DMS53 treated with DMSO at 0.1 percent for 48 hours (cell line): ENCODE results near the gene CCDC82.

ENCODE experiments used
- DNase-seq: peaks from one replicate; lab custom pipeline; 2025; ENCODE audit not compliant: unreplicated experiment; lab: John Stamatoyannopoulos, UW

Gene CCDC82

GRCh38 chr11:96329855-96330510 lies 59.7 kb downstream of the CCDC82 start:
- DNase-seq, result no peak

DNA sequence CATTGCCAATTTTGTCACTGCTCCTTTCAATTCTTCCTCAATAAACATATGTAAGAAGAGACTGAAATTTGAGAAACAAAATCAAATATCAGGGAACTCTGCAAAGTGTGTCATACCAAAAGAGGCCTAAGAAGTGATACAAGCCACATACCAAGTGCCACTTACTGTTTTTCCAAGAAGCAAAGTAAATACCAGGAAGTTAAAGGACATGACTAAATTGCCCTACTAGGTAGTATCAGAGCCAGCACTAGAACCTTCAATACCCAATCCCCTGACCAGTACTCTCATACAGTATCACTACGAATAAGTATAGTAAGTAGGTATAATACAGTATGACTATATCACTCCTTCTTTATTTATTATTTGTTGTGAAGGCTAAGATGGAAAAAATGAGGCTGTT lies 60.3 kb downstream of the CCDC82 start:
- no peak for DNase-seq

DNA sequence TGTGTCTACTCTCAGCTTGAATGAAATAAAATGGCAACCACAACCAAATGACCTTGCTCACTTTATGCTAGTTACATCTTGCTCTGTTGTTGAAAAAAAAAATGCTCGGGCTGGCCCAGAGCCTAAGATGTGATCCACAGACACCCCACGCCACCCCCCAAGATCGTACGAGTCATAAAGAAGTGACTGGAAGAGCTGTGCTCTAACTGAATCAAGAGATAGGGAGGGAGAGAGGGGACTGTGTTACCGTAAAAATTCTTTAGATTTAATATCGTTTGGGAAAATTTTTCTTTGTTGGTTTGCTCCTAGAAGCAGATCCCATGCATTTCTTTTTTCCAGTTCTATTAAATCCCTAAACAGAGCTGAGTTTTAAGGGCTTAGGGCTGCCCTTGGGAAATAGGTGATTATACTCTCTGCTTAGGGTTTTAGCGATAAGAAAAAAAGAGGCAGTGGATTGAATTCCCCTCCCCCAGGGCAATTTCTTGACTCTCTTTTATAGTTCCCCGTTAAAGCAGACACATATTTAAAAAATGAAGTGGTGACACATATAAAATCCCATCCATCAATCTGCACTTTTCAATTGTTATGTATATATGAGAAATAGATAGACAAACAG lies 61.2 kb downstream of the CCDC82 start:
- no peak for DNase-seq

DNA sequence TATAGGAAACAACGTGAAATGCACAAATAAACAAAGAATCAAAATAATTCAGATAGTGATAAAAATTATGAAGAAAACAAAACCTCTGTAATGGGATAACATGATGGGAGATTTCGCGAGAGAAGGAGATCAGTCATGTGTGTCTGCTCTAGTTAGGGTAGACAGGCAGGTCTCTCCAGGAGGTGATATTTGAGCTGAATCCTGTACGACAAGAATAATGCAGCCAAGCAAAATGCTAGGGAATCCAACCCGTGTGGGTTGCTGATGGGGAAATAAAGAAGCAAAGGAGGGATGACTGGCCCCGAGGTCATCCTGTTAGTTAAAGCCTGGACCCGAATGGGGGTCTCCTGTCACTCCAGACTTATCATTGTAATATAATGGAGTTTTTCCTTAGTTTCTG lies 62.8 kb downstream of the CCDC82 start:
- no peak for DNase-seq

GRCh38 chr11:96324912-96325311 lies 64.8 kb downstream of the CCDC82 start:
- DNase-seq, result no peak

DNA sequence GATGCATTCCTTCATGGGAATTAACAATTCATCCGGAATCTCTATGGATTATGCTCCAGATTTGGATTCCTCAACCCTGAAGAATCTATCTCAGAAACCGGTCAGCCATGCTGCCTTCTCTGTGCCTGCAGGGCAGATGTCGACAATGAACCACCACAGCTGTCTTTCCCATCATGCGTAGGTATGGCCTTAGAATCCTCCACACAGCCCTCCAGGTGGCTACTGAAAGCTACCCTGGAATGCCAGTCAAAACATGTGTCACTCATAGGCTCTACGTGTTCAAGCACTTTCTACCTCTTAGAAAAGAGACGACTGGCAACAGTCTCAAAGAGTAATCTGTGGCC lies 66.1 kb downstream of the CCDC82 start:
- no peak for DNase-seq

DNA sequence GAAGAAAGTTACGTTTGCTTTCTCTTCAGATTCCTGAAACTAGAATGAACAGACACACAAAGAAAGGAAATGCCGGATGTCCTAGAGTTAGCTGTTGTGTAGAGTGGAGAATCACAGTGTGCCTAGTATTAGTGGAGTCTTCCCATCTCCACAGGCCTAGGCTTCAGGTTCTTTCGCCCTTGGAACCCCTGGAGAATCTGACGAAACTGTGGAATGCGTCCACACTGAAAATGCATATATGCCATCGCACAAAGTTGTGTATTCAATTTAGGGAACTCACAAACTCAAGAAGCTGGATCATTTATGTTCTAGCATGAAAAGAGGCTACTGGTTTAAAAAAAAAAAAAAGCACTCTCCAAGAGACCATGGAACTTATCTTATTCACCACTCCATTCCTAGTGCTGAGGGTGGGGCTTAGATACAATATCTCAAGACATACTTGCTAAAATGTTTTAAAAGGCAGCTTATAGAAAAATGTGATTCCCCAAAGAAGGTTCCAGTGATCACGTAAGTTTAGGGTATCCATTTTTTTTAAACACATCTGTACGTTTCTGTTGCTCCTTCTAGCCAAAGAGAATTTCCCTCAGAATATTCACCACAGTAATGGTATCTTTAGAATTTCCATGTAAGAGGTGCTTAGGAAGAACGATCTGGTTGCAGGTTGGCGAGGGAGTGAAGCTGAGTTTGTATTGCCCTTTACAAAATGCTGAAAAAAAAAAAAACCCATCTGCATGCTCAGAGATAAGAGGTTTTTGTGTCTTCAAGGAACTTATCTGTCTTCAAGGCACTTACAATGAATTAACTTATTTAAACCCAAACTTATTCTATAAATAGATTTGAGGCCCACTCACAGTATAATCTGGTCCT lies 66.7 kb downstream of the CCDC82 start:
- DNase-seq, result no peak

DNA sequence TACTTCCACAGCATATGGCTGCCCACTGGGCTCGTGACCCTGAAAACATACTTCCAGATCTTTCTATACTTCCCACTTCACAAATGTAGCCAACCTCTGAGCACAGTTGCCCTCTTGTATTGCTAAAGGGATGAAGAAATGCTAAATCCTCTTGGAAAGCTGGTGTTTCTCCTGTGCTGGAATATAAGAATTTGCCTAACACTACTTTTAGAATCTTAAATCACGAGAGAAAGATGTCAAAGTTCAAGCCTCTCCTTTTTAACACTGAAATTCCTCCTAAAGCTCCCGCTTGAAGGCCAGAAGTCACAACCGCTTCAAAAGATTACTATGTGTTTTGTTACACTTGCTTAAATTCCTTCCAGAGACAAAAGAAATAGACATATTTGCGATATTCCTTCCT lies 68.6 kb downstream of the CCDC82 start:
- no peak for DNase-seq

DNA sequence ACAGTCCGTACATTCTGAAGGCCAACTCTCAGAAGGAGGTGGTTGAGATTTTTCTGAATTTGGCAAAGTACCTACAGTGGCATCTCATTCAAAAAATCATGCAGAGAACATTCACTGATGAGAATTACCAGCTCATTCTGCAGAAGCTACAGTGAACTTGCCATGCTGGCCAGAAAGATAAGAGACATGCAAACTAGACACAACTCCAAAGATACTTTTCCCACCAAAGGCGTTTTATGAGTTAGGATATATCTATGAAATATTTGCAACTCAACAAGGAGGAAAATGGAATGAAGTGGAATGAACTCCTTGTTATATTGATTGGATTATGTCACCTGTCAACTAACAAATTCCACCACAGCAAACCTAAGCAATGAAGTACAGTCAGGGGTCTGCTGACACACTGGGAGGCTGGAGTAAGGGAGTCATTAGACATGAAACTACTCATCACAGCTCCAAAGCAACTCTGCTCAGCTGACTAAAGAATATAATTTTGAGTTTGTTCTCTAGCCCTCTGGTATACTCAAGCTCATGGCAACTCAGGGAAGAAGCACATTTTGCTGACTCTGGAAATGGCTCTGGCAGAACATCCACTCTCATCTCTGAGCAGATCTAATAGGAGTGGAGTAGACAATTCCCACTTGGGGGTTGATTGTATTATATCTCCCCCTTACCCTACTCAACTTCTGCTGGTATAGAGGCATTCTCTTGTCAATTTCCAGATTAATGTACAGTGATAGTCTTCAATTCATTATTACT lies 69.6 kb downstream of the CCDC82 start:
- DNase-seq, result no peak

DNA sequence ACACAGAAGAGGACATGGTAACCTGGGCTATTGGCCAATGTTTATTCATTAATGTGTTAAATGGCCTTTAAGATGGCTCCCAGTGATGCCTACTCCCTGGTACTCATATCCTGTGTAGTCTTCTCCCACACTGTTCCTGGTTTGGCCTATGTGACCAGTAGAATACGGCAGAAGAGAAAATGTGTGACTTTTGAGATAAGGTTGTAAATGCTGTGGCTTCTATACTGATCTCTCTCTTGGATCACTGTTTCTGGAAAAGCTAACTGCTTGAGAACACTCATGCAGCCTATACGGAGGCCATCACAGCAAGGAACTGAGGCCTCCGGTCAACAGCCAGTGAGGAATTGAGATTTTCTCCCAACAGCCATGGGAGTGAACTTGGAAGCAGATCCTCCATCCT lies 70.9 kb downstream of the CCDC82 start:
- DNase-seq, result no peak

- DNase-seq, result no peak
Measured at GRCh38 chr11:96318399-96318798, 71.3 kb downstream of the CCDC82 start.

DNA sequence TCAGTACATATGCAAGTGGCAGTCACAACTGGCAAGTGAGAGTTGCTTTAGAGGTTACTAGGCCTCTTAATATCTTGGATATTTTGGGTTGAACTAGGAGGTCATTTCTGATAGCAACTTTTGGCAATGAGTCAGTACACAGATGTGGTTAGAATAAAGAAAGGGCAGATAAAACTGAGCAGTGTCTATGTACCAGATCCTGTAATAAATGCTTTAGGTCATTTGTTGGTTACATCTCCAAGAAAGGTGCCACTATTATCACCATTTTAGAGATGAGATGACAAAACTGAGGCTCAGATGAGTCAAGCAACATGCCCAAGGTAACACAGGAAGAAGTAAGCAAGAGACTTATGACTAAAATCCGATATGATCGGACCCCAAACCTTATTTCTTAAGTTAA lies 71.7 kb downstream of the CCDC82 start:
- no peak for DNase-seq

GRCh38 chr11:96317571-96317970 lies 72.1 kb downstream of the CCDC82 start:
- DNase-seq, result no peak

DNA sequence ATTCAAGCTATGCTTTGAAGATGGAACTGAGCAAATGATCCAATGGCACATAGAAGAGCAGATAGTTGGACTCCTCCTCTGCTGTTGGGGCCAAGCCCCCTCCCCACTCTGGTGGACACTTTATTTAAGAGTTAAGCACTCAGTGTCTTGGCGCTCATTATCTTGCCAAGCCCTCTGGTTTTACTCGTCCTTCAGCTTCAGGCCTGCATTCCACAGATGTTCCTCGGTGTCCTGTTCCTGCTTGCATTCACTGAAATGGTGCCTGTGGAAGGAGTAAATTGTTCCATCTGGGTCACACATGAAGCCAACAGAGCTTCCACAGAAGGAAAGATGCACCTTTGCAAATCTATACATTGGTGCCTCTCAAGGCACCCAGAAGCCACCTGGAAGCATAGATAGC lies 72.8 kb downstream of the CCDC82 start:
- DNase-seq, result no peak

DNA sequence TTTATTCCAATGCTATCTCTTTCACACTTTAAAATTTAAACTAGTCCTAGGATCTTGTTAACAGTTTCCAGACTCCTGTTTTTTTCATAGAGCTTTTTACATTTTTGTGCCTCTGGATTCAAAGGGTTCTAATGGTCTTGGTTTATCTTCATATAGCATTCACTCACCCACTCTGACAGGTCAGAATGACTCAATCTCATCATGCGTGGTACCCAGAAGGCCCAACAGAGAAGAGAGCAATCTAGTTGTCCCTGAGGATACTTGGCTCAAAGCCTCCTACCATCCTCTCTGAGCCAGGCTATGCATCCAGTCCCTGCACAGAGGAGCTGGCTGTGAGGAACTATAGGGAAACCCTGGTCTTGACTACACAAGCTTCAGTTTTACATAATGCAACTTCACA lies 74.2 kb downstream of the CCDC82 start:
- DNase-seq, result no peak

DNA sequence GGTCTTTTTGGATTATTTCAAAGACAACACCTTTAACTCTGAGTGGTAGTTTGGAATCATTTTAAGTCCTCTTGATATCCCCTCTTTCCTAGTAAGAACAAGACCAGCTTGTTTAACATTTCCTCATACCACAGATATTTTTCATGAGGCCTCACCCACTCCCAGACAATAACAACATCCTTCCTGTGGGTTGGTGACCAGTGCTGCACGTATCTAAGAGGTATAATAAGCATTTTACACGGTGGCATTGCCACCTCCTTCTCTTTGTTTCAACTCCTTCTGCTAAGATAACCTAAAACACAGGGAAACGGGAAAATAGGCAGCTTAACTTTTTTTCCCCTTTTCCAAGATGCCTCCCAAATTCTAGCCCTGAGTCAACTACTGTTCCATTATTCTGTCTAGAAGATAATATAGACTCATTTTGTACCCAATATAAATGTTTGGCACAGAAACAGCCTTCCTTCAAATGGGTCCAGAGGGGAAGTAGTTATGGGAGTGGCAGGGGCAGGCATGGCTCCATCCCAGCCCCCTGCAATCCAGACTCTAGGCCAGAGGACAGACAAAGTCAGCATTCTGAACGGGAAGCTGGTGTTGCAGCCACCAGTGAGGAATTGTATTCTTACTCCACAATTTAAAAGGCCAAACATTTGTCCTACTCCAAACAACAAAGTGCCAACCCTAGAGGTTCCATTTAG lies 75.2 kb downstream of the CCDC82 start:
- DNase-seq, result no peak

DNA sequence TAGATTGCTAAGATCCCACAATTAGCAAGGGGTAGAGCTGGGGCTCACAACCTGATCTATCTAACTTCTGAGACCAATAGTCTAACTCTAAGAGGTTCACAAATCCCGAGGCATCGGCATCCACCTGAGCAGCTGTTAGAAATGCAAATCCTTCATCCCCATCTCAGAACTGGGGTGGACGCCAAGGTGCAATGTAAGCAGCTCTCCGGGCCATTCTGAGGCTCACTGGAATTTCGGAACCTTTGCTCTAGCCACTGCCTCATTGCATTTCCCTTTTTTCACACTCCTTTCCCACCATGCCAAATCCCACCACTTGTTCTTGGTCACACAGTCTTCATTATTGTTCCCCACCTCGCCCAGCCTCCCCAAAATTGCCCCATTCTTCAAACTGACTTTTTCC lies 76.5 kb downstream of the CCDC82 start:
- no peak for DNase-seq

DNA sequence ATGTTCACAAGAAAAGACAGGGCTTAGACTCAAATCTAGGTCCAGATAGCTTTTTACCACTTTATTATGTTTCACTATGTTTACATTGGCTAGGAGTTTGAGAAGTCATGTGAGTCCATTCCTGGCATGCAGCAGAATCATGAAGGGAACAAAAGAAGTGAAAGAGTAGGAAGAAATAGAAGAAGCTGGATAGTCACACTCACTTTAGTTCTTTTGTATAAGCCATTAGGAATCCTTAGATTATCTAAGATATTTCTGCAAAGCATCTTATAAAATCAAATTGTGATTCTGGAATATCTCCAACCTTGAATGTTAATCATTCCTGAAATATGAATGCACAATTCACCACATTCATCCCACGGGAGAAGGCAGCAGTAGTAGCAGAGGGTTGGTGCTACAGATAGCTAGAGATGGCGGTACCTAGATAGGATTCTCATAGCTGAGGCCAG lies 78.6 kb downstream of the CCDC82 start:
- DNase-seq, result no peak

DNA sequence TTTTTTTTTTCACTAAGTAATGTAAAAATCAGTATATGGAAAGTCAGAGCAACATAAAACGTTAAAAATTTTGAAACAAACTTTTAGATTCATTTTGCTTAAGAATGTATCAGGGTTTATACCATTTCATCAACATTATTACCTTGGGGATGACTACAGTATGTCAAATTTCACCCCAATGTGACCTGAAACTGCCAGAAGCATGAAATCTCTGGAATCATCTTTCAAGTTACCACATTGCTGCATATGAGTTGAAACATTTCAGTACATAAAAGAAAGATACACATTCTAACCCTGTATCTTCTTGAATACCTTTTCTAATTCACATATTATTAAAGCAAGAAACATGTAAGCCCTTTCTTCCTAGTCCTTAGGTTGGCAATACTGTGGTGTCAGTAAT lies 79.5 kb downstream of the CCDC82 start:
- DNase-seq, result no peak

- no peak for DNase-seq
Measured at GRCh38 chr11:96309643-96310017, 80.1 kb downstream of the CCDC82 start.
